Heart left ventricle (tissue), 16 donors: Measurements from ENCODE around the gene PIK3C2B. TPM values are rescaled to one million over a fixed set of nuclear protein-coding genes. Genes with fewer than 3 reads are reported as not detected.

Source experiments
- ATAC-seq, 4 donors: fragments of 200-7000 bp; cut with Tn5 transposase; one replicate each; pipeline ENCODE4 v1.9.1; 2020 to 2022; ENCODE audit warnings: moderate library complexity in 4 of 4, mild to moderate bottlenecking in 3 of 4, moderate number of reproducible peaks in 1 of 4
- DNase-seq, 5 donors: peaks; one replicate each; pipeline ENCODE4 v3.0.0-alpha.2; 2020
- H3K27ac ChIP-seq, 12 donors: fragments of 200-600 bp; sonication (generic) in 4 of 12; one replicate each; pipeline versions ENCODE4 v1.5.0 to v1.8.0; 2016 to 2022; ENCODE audit warnings: mild to moderate bottlenecking in 2 of 12
- H3K27me3 ChIP-seq, 9 donors: fragments of 200-600 bp; sonication (generic) in 2 of 9; one replicate each; pipeline versions ENCODE4 v1.5.1 to v1.8.0; 2016 to 2022; ENCODE audit warnings: mild to moderate bottlenecking in 3 of 9
- H3K36me3 ChIP-seq, 9 donors: fragments of 200-600 bp; sonication (generic) in 2 of 9; one replicate each; pipeline versions ENCODE4 v1.5.0 to v1.8.0; 2018 to 2022; ENCODE audit warnings: mild to moderate bottlenecking in 2 of 9
- H3K4me1 ChIP-seq, 12 donors: fragments of 200-600 bp; sonication (generic) in 4 of 12; one replicate each; pipeline versions ENCODE4 v1.5.0 to v1.8.0; 2016 to 2022; ENCODE audit warnings: mild to moderate bottlenecking in 3 of 12
- H3K4me3 ChIP-seq, 12 donors: fragments of 200-600 bp; sonication (generic) in 4 of 12; one replicate each; pipeline versions ENCODE4 v1.5.0 to v1.8.0; 2017 to 2022; ENCODE audit warnings: mild to moderate bottlenecking in 9 of 12, moderate library complexity in 4 of 12
- H3K9me3 ChIP-seq, 12 donors: fragments of 200-600 bp; sonication (generic) in 4 of 12; one replicate each; pipeline versions ENCODE4 v1.5.0 to v1.8.0; 2016 to 2022; ENCODE audit warnings: mild to moderate bottlenecking in 1 of 12
- CTCF ChIP-seq, 12 donors: fragments of 200-600 bp; sonication (generic) in 4 of 12; IDR thresholded peaks; one replicate each; pipeline versions ENCODE4 v1.5.0 to v1.8.0; 2018 to 2022; ENCODE audit warnings: antibody characterized with exemption in 12 of 12, mild to moderate bottlenecking in 5 of 12
- POLR2A ChIP-seq, 2 donors: fragments of 450-650 bp; IDR thresholded peaks; one replicate each; pipeline ENCODE4 v1.6.1; 2017; ENCODE audit warnings: antibody characterized with exemption in 2 of 2, mild to moderate bottlenecking in 2 of 2, moderate library complexity in 2 of 2
- WGBS, 4 donors: extraction: QIAGEN DNeasy Blood & Tissue Kit in 2 of 4; methylation state at CpG; one replicate each; pipeline versions ENCODE4 v1.1.5 to v1.1.7; 2013 to 2018; 5-methylcytosine and 5-hydroxymethylcytosine counted together
- intact Hi-C, 10 donors: fragments of 100-400 bp; cut with DNase I; formaldehyde crosslinking; loops; one replicate each; pipeline versions ENCODE4 v1.11.1 to v1.14.2; 2022
- polyA plus RNA-seq, 2 donors: library from polyadenylated mRNA; stranded (reverse); fragments of 200-250 nt; gene quantifications; one replicate each; pipeline ENCODE4 v1.2.3, GENCODE V29; 2013
- total RNA-seq, 9 donors: library from RNA; depleted of rRNA in 2 of 9; stranded (reverse); fragments of >200 nt in 2 of 9; fragmentation: NEBNext Ultra II Directional in 3 of 9; extraction: Animal tissue kit (Norgen Biotek cat#: 25700) in 3 of 9; gene quantifications; one replicate each; pipeline versions ENCODE4 v1.1.0 to v1.2.4, GENCODE V29; 2016 to 2023
- donor health status: ischemic (EF 13 %, LVEDD 7.1; RV severe dilation, severe dysfunction).
- donor health status: healthy with polysubstance abuse.
- donor health status: DM: no; HTN: yes; CAD: no.
- donor health status: DM: no; HTN: no; CAD: no.
- donor health status: ischemic (EF 25% LVEDD 6.9; RV normal size, moderate dysfunction).
- donor health status: ischemic (EF 25% LVEDD 5.7; RV mildly dilated, moderate dysfunction).
- donor health status: healthy.
- donor health status: DM: yes; HTN: yes; CAD: no.
- donor health status: ischemic (EF 35%, LVEDD 5.7; RV mildly dilated, moderate dysfunction).
- donor health status: nonischemic (EF 11% LVEDD 7.7; RV severe dilation, severe dysfunction).
- donor health status: DM: yes; HTN: yes; CAD: no.
- donor health status: PGD.
- donor health status: ischemic (EF 29% LVEDD 5.4; RV normal size, mild dysfunction).
- donor health status: nonischemic (EF 23%, LVEDD 6.1; RV moderate dilation, normal function).

PIK3C2B gene
- total and polyA plus RNA-seq, 11 donors, result 9.2 to 42.5 (median 16.0) TPM

- Histone ChIP-seq H3K36me3 (no peaks in the 10 kb centered on the region), H3K27ac (peak overlapping the region; percentile 29 to 89 (median 84)), H3K9me3 (no peaks in the 10 kb centered on the region), H3K27me3 (no peaks in the 10 kb centered on the region), H3K4me1 (peaks cover 0 to 30% (median 7%) of the 10 kb centered on the region in 12 donors), H3K4me3 (peak overlapping the region; percentile 19 to 76 (median 60))
- peak; percentile 66 to 70 (median 68) for DNase-seq
- TF ChIP-seq CTCF (IDR thresholded peaks at IDR 0.05) (no peak), POLR2A (IDR thresholded peaks at IDR 0.05) (no peak)
- intact Hi-C loops, result loop anchor here in 2 of 10 donors (10.0 kb wide), 2 partner anchors 252 to 342 kb away; partner anchors contain the start of gene REN (in 2 of the 2)
- peak; percentile 58 to 90 (median 80) for ATAC-seq
- 1 to 2% (median 2%) methylated on average over 27 of the region's 27 CpGs for WGBS, 4 donors
Measured at GRCh38 chr1:204506201-204506968, 11.8 kb upstream of the PIK3C2B start.

DNA sequence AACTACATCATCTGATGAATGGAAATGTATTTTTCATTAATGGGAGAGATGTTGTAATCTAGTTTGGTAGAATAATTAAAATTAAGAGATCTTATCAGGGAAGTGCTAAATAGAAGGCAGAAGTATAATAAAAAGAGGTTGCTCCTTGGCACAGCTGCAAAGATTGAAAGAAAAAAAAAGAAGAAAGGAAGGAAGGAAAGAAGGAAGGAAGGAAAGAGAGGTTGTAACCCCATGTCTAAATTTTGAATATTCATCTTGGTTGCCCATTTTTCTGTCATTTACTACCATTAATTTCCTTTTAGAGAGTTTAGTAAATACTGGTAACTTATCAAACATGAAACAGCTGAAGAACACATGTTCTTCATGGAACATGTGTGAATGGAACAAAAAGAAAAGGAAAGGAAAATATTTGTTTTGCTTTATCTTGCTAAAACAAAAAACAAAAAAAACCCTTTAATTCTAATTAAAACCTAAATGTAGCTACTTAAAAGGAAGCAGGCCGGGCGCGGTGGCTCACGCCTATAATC, 11.1 kb upstream of the PIK3C2B start:
- peak overlapping the region; percentile 29 to 89 (median 84) for H3K27ac ChIP-seq

DNA sequence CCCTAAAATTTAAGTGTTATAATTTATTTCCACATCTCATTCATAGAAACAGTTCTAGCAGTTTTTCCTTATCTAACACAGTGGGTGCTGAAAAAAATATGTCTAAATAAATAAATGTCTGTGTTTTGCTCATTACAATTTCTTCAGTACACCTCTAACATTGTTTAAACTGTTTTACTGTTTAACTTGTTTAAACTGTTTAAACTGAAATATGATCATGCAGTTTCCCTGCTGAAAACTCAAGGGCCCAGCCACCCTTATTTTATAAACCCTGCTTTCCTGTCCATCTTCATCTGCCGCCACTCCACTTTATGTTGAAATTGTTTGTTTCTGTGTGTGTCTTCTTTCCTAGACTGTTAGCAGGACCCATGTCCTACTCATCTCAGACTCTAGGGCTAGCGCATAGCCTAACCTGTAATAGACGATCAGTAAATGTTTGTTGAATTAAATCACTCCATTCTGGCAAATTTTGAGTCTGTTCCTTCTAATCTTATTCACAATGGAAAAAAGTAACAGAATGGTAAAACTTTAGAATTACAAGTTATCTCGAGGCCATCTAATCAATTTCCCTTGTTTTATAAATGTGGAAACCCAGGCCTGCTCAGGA, 9.4 kb upstream of the PIK3C2B start:
- intact Hi-C loops, result loop anchor here in 9 of 10 donors (1.0 to 10.0 kb wide), 8 partner anchors 57 to 339 kb away; partner anchors contain the start of gene REN (in 2 of the 9)
- H3K27me3 ChIP-seq, result no peaks in the 10 kb centered on the region
- WGBS, 4 donors, result 82 to 90% (median 87%) methylated on average over 4 of the region's 4 CpGs
- TF ChIP-seq POLR2A (IDR thresholded peaks at IDR 0.05) (no peak), CTCF (IDR thresholded peaks at IDR 0.05) (no peak)
- H3K36me3 ChIP-seq, result no peaks in the 10 kb centered on the region
- H3K9me3 ChIP-seq, result peaks cover 0 to 3% (median 0%) of the 10 kb centered on the region in 12 donors
- H3K4me3 ChIP-seq, result no peak overlapping the region
- H3K27ac ChIP-seq, result peak overlapping the region in 5 of 12 donors; percentile 10 to 52 (median 19)
- H3K4me1 ChIP-seq, result peaks cover 0 to 32% (median 10%) of the 10 kb centered on the region in 12 donors
- ATAC-seq (no peak), DNase-seq (no peak)

More for the DNA sequence above, 11.1 kb upstream of the PIK3C2B start:
- Histone ChIP-seq H3K9me3 (no peaks in the 10 kb centered on the region), H3K4me1 (peaks cover 0 to 30% (median 7%) of the 10 kb centered on the region in 12 donors), H3K36me3 (no peaks in the 10 kb centered on the region), H3K4me3 (peak overlapping the region; percentile 19 to 76 (median 60)), H3K27me3 (no peaks in the 10 kb centered on the region)
- no peak for DNase-seq
- ATAC-seq, result no peak
- 0 to 4% (median 2%) methylated on average over 4 of the region's 4 CpGs for WGBS, 4 donors
- intact Hi-C loops, result loop anchor here in 2 of 10 donors (10.0 kb wide), 2 partner anchors 251 to 341 kb away; partner anchors contain the start of gene REN (in 2 of the 2)
- no peak for TF ChIP-seq CTCF (IDR thresholded peaks at IDR 0.05)
- no peak for TF ChIP-seq POLR2A (IDR thresholded peaks at IDR 0.05)
